H1 (cell line): ENCODE results near the gene CDC42SE2.

Source experiments
- CBX5 ChIP-seq: fragments of 300-800, 300-1000 bp; sonication (generic); IDR thresholded peaks from 2 replicates; pipeline ENCODE4 v1.7.1; 2016; ENCODE audit warnings: antibody characterized with exemption, low read length, low read depth
- CTCF ChIP-seq, 3 experiments: IDR thresholded peaks; 1 replicate in 2 of 3; 2 replicates in 1 of 3; pipeline versions ENCODE4 v1.5.1 to v1.6.1; 2011; ENCODE audit warnings: low read length in 3 of 3, mild to moderate bottlenecking in 3 of 3, inconsistent platforms in 2 of 3, low read depth in 1 of 3, moderate library complexity in 1 of 3; ENCODE audit not compliant: insufficient read depth in 1 of 3; ENCODE audit errors: control extremely low read depth in 1 of 3
- MAFK ChIP-seq: IDR thresholded peaks from 2 replicates; pipeline ENCODE4 v1.6.1; 2012; ENCODE audit warnings: low read depth, mild to moderate bottlenecking, improper control_type of control experiment, low read length
- NRF1 ChIP-seq: IDR thresholded peaks from 2 replicates; pipeline ENCODE4 v1.6.1; 2011; ENCODE audit warnings: mild to moderate bottlenecking, low read depth, low read length, improper control_type of control experiment
- POLR2A ChIP-seq, 2 experiments: IDR thresholded peaks; 1 replicate in 1 of 2; 2 replicates in 1 of 2; pipeline ENCODE4 v1.6.1; 2011; ENCODE audit warnings: low read depth in 2 of 2, low read length in 2 of 2, mild to moderate bottlenecking in 2 of 2; ENCODE audit errors: control extremely low read depth in 1 of 2
- RFX5 ChIP-seq: IDR thresholded peaks from 2 replicates; pipeline ENCODE4 v1.6.1; 2011; ENCODE audit warnings: low read depth, low read length, improper control_type of control experiment, borderline replicate concordance

GRCh38 chr5:131382407-131383395, 118.8 kb downstream of the CDC42SE2 start:
- TF ChIP-seq MAFK (no peak), POLR2A (IDR thresholded peaks at IDR 0.05; ENCODE audit: control extremely low read depth in 1 of 2, low read depth in 2 of 2, low read length in 2 of 2) (no peak), NRF1 (no peak), CTCF (IDR thresholded peaks at IDR 0.05; ENCODE audit: control extremely low read depth in 1 of 3, insufficient read depth in 1 of 3, low read depth in 1 of 3, low read length in 3 of 3) (peak; percentile 16 to 88 (median 76)), RFX5 (no peak), CBX5 (no peak)
